ENCODE results near the gene GPC6. TPM values are rescaled to one million over a fixed set of nuclear protein-coding genes. Genes with fewer than 3 reads are reported as not detected.

GPC6 gene
- total RNA-seq, 6 donors from 2014 or later: 1.3 to 7.3 (median 3.4) TPM

- Histone ChIP-seq H3K9me3 (no peaks in the 10 kb centered on the region), H3K36me3 (no peaks in the 10 kb centered on the region), H3K4me1 (no peaks in the 10 kb centered on the region), H3K27ac (no peak overlapping the region), H3K27me3 (no peaks in the 10 kb centered on the region), H3K4me3 (no peak overlapping the region)
- no peak for TF ChIP-seq POLR2AphosphoS5 (IDR thresholded peaks at IDR 0.05)
- TF ChIP-seq POLR2A (IDR thresholded peaks at IDR 0.05): no peak
- no peak for TF ChIP-seq CTCF (IDR thresholded peaks at IDR 0.05)
- no peak for TF ChIP-seq EP300 (IDR thresholded peaks at IDR 0.05)
- 75 to 79% methylated on average over 3 of the region's 3 CpGs for WGBS, 2 donors
- no peak for ATAC-seq (ENCODE audit: low FRiP score in 2 of 2)
- no peak for DNase-seq
These were observed 640.9 kb downstream of the GPC6 start for GRCh38 chr13:93867481-93867880.

- Histone ChIP-seq H3K36me3 (no peaks in the 10 kb centered on the region), H3K4me1 (no peaks in the 10 kb centered on the region), H3K9me3 (no peaks in the 10 kb centered on the region), H3K4me3 (no peak overlapping the region), H3K27ac (no peak overlapping the region), H3K27me3 (no peaks in the 10 kb centered on the region)
- WGBS, 2 donors: 79 to 81% methylated on average over 2 of the region's 2 CpGs
- DNase-seq (no peak), ATAC-seq (ENCODE audit: low FRiP score in 2 of 2) (no peak)
- TF ChIP-seq CTCF (IDR thresholded peaks at IDR 0.05) (no peak), POLR2AphosphoS5 (IDR thresholded peaks at IDR 0.05) (no peak), POLR2A (IDR thresholded peaks at IDR 0.05) (no peak), EP300 (IDR thresholded peaks at IDR 0.05) (no peak)
These were observed 645.8 kb downstream of the GPC6 start for GRCh38 chr13:93872376-93872775.

- TF ChIP-seq EP300 (IDR thresholded peaks at IDR 0.05): no peak
- no peak for TF ChIP-seq POLR2AphosphoS5 (IDR thresholded peaks at IDR 0.05)
- no peak for TF ChIP-seq CTCF (IDR thresholded peaks at IDR 0.05)
- no peak for TF ChIP-seq POLR2A (IDR thresholded peaks at IDR 0.05)
- Histone ChIP-seq H3K36me3 (no peaks in the 10 kb centered on the region), H3K27me3 (no peaks in the 10 kb centered on the region), H3K4me3 (no peak overlapping the region), H3K27ac (no peak overlapping the region), H3K4me1 (no peaks in the 10 kb centered on the region), H3K9me3 (no peaks in the 10 kb centered on the region)
- ATAC-seq (ENCODE audit: low FRiP score in 2 of 2) (no peak), DNase-seq (no peak)
- WGBS, 2 donors: 66 to 73% methylated on average over 2 of the region's 2 CpGs
These were observed 646.3 kb downstream of the GPC6 start for GRCh38 chr13:93872786-93873347.

GRCh38 chr13:93875547-93875946 is 648.9 kb downstream of the GPC6 start:
- H3K9me3 ChIP-seq: peaks cover 0 to 2% (median 0%) of the 10 kb centered on the region in 4 donors
- 100% methylated on average over 1 of the region's 1 CpG for WGBS, 2 donors
- H3K27me3 ChIP-seq: no peaks in the 10 kb centered on the region
- no peak overlapping the region for H3K4me3 ChIP-seq
- H3K27ac ChIP-seq: no peak overlapping the region
- no peak for ATAC-seq (ENCODE audit: low FRiP score in 2 of 2)
- H3K4me1 ChIP-seq: no peaks in the 10 kb centered on the region
- no peaks in the 10 kb centered on the region for H3K36me3 ChIP-seq
- no peak for DNase-seq
- TF ChIP-seq POLR2A (IDR thresholded peaks at IDR 0.05): no peak
- no peak for TF ChIP-seq EP300 (IDR thresholded peaks at IDR 0.05)
- no peak for TF ChIP-seq POLR2AphosphoS5 (IDR thresholded peaks at IDR 0.05)
- no peak for TF ChIP-seq CTCF (IDR thresholded peaks at IDR 0.05)

- DNase-seq (no peak), ATAC-seq (ENCODE audit: low FRiP score in 2 of 2) (no peak)
- Histone ChIP-seq H3K27me3 (no peaks in the 10 kb centered on the region), H3K4me1 (no peaks in the 10 kb centered on the region), H3K4me3 (no peak overlapping the region), H3K27ac (no peak overlapping the region), H3K36me3 (no peaks in the 10 kb centered on the region), H3K9me3 (peaks cover 0 to 2% (median 0%) of the 10 kb centered on the region in 4 donors)
- TF ChIP-seq POLR2AphosphoS5 (IDR thresholded peaks at IDR 0.05) (no peak), EP300 (IDR thresholded peaks at IDR 0.05) (no peak), POLR2A (IDR thresholded peaks at IDR 0.05) (no peak), CTCF (IDR thresholded peaks at IDR 0.05) (no peak)
- WGBS, 2 donors: 70 to 77% methylated on average over 3 of the region's 3 CpGs
These were observed 649.6 kb downstream of the GPC6 start for GRCh38 chr13:93876236-93876635.
